NCI-H345 treated with DMSO at 0.1 percent for 48 hours (cell line): ENCODE measurements around the gene TCEANC.
"Not testable (repeated sequence)": the region's sequence is repeated elsewhere in the genome, so short reads cannot be mapped to it uniquely, and the experiment has no call there.

Experiments
- DNase-seq: peaks from one replicate; lab custom pipeline; 2025; ENCODE audit not compliant: unreplicated experiment; lab: John Stamatoyannopoulos, UW

TCEANC gene

DNA sequence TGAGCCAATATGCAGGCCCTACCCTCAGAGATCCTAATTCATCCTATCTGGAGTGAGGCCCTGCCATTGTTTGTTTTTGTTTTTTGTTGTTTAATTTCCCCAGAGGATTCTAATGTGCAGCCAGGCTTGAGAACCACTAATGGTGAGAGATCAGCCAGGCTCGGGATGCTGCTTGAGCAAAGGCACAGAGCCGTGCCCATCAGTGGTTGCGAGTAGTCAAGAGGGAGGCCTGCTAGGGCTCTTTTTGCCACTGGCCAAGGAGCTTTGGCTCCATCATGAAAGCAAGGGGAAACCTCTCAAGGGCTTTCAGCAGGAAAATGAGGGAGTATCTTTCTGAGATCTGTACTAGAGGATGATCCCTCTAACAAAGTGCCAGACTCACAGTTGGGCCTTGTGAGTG is 2.7 kb downstream of the TCEANC start:
- no peak for DNase-seq

DNA sequence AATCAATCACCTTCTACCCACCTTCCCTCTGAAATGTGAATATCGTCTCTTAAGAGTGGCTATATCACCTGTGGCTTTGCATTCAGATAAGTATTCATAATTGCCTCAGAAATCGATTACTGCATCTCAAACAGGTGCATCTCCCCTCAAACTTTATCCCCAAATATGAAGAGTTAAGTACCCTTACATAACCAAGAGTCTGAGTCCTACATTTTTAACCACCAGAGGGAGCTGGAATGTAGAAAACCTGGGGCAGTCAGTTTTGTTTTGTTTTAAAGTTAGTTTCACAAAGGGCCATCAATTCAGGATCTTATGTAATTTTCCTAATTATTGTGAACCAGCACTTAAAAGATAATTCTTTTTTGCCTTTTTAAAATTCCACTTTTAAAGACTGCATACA is 5.7 kb downstream of the TCEANC start:
- DNase-seq: peak; percentile 7

DNA sequence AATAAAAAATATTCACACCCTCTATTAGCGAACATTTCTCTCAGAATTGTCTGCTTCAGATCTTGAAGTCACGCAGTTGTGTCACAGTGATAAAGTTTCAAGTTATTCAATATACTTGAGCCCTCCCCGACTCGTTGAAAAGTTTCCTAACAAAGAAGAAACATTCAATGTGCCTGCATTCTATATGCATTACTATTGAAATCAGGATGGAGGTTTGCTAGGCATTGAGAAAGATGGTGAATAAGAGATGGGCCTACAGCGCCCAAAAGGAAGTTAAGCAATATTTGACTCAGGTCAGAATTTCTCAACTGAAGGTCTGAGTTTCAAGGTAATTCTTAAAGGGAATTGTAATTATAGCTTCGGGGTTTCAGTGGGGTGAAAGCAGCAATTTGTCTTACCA is 6.1 kb downstream of the TCEANC start:
- no peak for DNase-seq

GRCh38 chrX:13661735-13662288 is 8.9 kb downstream of the TCEANC start:
- DNase-seq: no peak

GRCh38 chrX:13662355-13662791 is 9.4 kb downstream of the TCEANC start:
- no peak for DNase-seq

GRCh38 chrX:13664020-13664419 is 11.1 kb downstream of the TCEANC start:
- DNase-seq: no peak

GRCh38 chrX:13666836-13667235 is 13.9 kb downstream of the TCEANC start:
- no peak for DNase-seq

DNA sequence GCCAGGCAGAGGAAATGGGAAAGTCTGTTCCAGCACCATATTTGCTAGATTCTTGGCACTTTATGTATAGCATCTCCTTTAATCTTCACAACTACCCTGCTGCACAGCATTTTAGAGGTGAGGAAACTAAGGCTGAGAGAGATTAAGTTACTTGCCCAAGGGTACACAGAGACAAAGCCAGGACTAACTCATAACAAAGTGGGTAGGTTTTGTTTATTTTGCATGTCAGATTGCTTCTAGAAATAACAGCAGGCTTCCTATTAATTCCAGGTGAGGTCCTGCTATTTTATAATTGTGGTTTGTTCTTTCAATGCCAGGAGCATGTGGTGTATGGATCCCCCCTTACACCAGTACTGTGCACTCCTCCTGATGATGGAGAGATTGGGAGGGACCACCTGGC is 15.0 kb downstream of the TCEANC start:
- DNase-seq: no peak

- no peak for DNase-seq
Measured at GRCh38 chrX:13669246-13669737, 16.4 kb downstream of the TCEANC start.

- DNase-seq: not testable (repeated sequence)
Measured at GRCh38 chrX:13669755-13670154, 16.8 kb downstream of the TCEANC start.

GRCh38 chrX:13670197-13670596 is 17.3 kb downstream of the TCEANC start:
- DNase-seq: no peak

- no peak for DNase-seq
Measured at GRCh38 chrX:13673016-13673415, 20.1 kb downstream of the TCEANC start.

GRCh38 chrX:13676885-13677284 is 23.9 kb downstream of the TCEANC start:
- no peak for DNase-seq

- not testable (repeated sequence) for DNase-seq
Measured at GRCh38 chrX:13679700-13680099, 26.8 kb downstream of the TCEANC start.

DNA sequence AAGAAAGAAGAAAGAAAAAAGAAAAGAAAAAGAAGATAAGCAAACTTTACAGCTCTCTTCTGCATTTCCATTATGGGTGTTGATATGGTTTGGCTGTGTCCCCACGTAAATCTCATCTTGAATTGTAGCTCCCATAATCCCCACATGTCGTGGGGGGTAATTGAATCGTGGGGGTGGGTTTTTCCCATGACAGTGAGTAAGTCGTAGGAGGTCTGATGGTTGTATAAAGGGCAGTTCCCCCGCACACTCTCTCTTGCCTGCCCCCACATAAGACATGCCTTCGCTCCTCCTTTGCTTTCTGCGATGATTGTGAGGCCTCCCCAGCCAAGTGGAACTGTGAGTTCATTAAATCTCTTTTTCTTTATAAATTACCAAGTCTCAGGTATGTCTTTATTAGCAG is 28.7 kb downstream of the TCEANC start:
- no peak for DNase-seq

DNA sequence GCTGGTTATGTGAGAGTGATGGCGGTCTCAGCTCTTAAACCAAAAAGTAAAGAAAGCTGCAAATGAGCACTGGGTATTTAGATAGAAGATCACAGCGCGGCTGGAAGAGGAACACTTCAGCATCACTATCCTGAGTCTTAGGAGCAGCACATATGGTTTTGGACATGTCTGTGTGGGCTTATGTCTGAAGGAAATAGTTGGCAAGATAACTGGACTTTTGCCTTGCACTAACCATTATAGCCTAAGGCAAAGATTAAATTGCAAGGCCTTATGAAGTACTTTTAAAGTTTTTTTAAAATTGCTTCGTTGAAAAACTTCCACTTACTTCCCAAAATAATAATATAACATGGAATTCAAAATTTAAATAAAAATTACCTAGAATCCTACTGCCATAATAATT is 31.4 kb downstream of the TCEANC start:
- no peak for DNase-seq

DNA sequence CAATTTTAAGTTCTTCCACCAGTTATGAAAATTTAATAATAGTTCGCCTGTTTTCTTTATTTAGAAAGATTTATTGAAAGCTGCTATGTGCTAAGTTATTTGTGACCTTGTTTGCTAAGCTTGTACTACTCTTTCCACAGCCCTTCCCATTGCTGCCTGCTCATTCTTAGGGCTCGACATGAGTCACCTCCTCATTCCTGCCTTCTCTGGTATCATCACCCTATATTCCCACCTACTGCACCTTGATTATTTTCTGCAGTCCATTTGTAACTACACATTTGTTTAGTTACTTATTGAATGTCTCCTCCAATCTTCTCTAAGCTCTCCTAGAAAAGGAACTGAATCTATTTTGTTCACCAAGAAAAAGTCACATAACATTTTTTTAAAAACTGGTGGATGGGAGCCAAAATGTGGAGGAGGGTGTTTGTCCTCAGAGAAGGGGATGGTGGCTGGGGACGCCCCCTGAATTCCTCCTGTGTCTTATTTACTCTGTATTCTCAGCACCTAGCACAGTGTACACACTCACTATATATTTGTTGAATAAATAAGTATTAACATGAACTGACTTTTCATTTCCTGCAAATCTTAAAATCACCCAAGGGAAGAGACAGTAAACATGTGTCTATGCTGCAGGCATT is 32.3 kb downstream of the TCEANC start:
- no peak for DNase-seq

DNA sequence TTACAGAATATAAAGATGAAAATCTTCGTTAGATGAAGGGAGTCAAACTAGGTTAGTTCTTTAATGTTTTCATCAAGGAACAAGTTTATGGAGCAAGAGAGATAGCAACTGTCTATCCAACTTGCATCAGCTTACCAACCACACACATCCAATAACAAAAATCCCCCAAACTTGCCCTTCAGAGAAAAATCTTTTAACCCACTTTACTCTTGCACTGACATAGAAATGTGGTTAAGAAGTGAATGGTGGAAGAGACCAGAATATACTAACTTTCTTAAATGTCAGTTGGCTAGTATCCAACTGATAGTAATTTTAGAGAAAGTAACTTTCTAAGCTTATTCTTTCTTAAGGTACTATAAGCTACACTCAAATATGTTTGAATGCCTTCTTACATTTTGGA is 34.3 kb downstream of the TCEANC start:
- no peak for DNase-seq

DNA sequence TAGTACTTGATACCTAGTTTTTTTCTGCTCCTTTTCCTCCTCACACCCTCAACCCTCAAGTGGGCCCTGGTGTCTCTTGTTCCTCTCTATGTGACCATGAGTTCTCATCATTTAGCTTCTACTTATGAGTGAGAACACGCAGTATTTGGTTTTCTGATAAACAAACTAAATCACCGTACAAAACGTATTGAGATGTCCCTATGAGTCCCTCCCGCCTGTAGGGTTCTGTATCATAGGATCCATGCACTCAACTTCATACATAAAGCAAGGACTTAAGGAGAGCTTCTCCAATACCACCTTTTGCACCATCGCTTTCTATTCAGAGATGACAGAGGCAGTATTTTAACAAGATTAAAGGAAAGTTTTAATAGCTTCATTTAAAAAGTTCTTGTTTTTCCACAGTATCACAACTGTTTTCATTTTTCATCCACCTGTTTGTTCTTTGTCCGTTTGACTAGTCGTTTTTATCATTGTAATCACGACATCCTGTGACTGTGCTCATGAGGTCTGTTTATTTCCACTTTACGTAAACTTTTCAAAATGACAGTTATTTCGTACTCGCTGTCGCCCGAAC is 35.5 kb downstream of the TCEANC start:
- DNase-seq: no peak

GRCh38 chrX:13688958-13689740 is 36.2 kb downstream of the TCEANC start, which contains the start of gene RAB9A:
Gene RAB9A, plus strand, starts transcription at chrX:13689128. Its CDS starts 19,619 bp downstream, at chrX:13708747.
- peak; percentile 62 for DNase-seq

DNA sequence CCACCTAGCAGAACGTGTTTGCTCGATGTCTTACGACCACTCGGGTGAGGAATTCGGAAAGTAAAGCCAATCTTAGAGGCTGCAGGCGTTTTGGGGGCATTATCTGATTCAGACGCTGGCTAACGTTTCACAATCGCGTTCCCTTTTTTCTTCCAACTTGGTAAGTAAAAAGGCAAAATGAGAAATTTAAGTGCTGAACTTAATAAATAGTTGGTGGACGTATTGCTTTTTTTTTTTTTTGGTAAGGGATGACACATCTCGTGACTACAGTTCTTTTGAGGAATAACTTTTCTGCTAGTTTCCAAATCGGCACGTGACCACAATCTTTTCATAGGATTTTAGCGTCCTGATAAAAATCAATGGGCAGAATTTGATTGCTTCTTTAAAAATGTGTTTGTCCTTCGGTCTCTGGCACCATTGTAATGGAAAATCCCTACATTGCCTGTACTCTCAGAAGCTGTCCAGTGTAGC is 36.8 kb downstream of the TCEANC start:
- DNase-seq: no peak

DNA sequence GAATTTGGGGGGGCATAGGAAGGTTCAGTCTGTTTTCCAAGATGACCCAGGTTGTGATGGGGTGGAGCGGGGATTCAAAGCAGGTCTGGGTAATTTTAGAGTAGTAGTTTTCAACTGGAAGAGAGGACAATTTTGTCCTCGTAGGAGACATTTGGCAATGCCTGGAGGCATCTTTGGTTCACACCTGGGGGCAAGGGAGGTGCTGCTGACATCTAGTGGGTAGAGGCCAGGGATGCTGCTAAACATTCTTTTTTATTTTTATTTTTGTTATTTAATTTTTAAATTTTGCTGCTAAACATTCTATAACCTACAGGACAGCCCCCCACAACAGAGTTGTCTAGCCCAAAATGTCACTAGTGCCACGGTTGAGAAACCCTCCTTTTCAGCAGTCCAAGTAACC is 37.9 kb downstream of the TCEANC start:
- DNase-seq: no peak
